CD4-positive, alpha-beta T cell (primary cell): ENCODE data around the gene MDFIC2. TPM values are rescaled to one million over a fixed set of nuclear protein-coding genes. Genes with fewer than 3 reads are reported as not detected.
A peak's percentile ranks its signal among the peaks of the same experiment; 100 is the strongest.

ENCODE experiments used
- ATAC-seq: fragments of 200-7000 bp; cut with Tn5 transposase; one replicate; pipeline ENCODE4 v1.10.0; 2022; ENCODE audit warnings: mild to moderate bottlenecking; ENCODE audit not compliant: poor library complexity
- CTCF ChIA-PET: fragments of 350-600 bp; sonication (Branson Sonifier 250); formaldehyde crosslinking; loops from one replicate; lab custom pipeline; 2021; ENCODE audit warnings: antibody characterized with exemption, inconsistent platforms; lab: Charles Lee
- POLR2A ChIA-PET: fragments of 350-600 bp; sonication (Branson Sonifier 250); formaldehyde crosslinking; loops from one replicate; lab custom pipeline; 2021; ENCODE audit warnings: antibody characterized with exemption, inconsistent platforms; lab: Charles Lee
- DNase-seq, 14 experiments: peaks; one replicate each; pipeline ENCODE4 v3.0.0-alpha.2; 2013 to 2020; ENCODE audit warnings: mixed read lengths in 2 of 14
- H3K27ac ChIP-seq, 2 donors: one replicate each; pipeline versions ENCODE4 v1.5.1 to v1.7.0; 2013; ENCODE audit warnings: low read length in 2 of 2, low read depth in 1 of 2, mild to moderate bottlenecking in 1 of 2
- H3K27me3 ChIP-seq, 2 experiments: 1 replicate in 1 of 2; 2 replicates in 1 of 2; pipeline versions ENCODE4 v1.6.1 to v1.7.0; 2013; ENCODE audit warnings: low read length in 2 of 2, control low read depth in 1 of 2, mild to moderate bottlenecking in 1 of 2, moderate library complexity in 1 of 2; ENCODE audit not compliant: insufficient read depth in 2 of 2, control insufficient read depth in 1 of 2
- H3K36me3 ChIP-seq: one replicate; pipeline ENCODE4 v1.6.1; 2013; ENCODE audit warnings: low read length, control low read depth; ENCODE audit not compliant: insufficient read depth
- H3K4me1 ChIP-seq: one replicate; pipeline ENCODE4 v1.6.1; 2013; ENCODE audit warnings: low read length, control low read depth; ENCODE audit not compliant: insufficient read depth
- H3K4me3 ChIP-seq: one replicate; pipeline ENCODE4 v1.5.1; 2013; ENCODE audit warnings: mild to moderate bottlenecking, low read length, moderate library complexity
- H3K9me3 ChIP-seq, 2 experiments: 1 replicate in 1 of 2; 2 replicates in 1 of 2; pipeline versions ENCODE4 v1.6.1 to v1.7.0; 2013; ENCODE audit warnings: low read length in 2 of 2, mild to moderate bottlenecking in 2 of 2, control low read depth in 1 of 2, moderate library complexity in 1 of 2; ENCODE audit not compliant: control insufficient read depth in 1 of 2, insufficient read depth in 1 of 2
- H3K27ac Mint-ChIP-seq: one replicate; pipeline ENCODE4 v1.8.0; 2020; ENCODE audit warnings: mixed read lengths
- H3K27me3 Mint-ChIP-seq: one replicate; pipeline ENCODE4 v1.8.0; 2021; ENCODE audit warnings: mixed read lengths
- H3K36me3 Mint-ChIP-seq: one replicate; pipeline ENCODE4 v1.8.0; 2021; ENCODE audit warnings: low read depth, mixed read lengths
- H3K4me1 Mint-ChIP-seq: one replicate; pipeline ENCODE4 v1.8.0; 2021; ENCODE audit warnings: low read depth, mixed read lengths
- H3K4me3 Mint-ChIP-seq: one replicate; pipeline ENCODE4 v1.8.0; 2020; ENCODE audit warnings: mild to moderate bottlenecking, mixed read lengths
- H3K9me3 Mint-ChIP-seq: one replicate; pipeline ENCODE4 v1.8.0; 2020; ENCODE audit warnings: mixed read lengths
- CTCF ChIP-seq: fragments of 200-600 bp; IDR thresholded peaks from one replicate; pipeline ENCODE4 v1.8.0; 2022; ENCODE audit warnings: antibody characterized with exemption, mild to moderate bottlenecking
- intact Hi-C, 2 experiments: fragments of 100-400 bp; cut with DNase I in 1 of 2; cut with micrococcal nuclease in 1 of 2; formaldehyde crosslinking; loops; one replicate each; pipeline versions ENCODE4 v1.15.1 to v1.9.0; 2023 to 2025; cut with DNase I, micrococcal nuclease
- total RNA-seq, 174 experiments: library from RNA in 2 of 174; stranded (reverse) in 2 of 174; gene quantifications; one replicate each; pipeline ENCODE4 v1.2.3 and lab custom pipeline; 2021 to 2026

Gene MDFIC2
- total RNA-seq, 2 experiments from 2014 or later: not detected

- Histone ChIP-seq H3K27me3 (no peaks in the 10 kb centered on the region), H3K4me3 (no peak overlapping the region), H3K36me3 (no peaks in the 10 kb centered on the region), H3K9me3 (no peaks in the 10 kb centered on the region), H3K27ac (no peak overlapping the region), H3K4me1 (no peaks in the 10 kb centered on the region)
- CTCF ChIA-PET: no interaction called here
- TF ChIP-seq CTCF: no peak
- H3K9me3 Mint-ChIP-seq: no peaks in the 10 kb centered on the region
- ATAC-seq (no peak), DNase-seq (no peak)
- no peak overlapping the region for H3K27ac Mint-ChIP-seq
- no peaks in the 10 kb centered on the region for H3K4me1 Mint-ChIP-seq
- H3K27me3 Mint-ChIP-seq: peaks cover 10% of the 10 kb centered on the region
- intact Hi-C loops: no loop called here
- POLR2A ChIA-PET: no interaction called here
- H3K36me3 Mint-ChIP-seq: no peaks in the 10 kb centered on the region
- H3K4me3 Mint-ChIP-seq: no peak overlapping the region
Measured at GRCh38 chr3:70309591-70309990, 2.8 kb downstream of the MDFIC2 start.

GRCh38 chr3:70308760-70309159 lies 3.7 kb downstream of the MDFIC2 start:
- ChIA-PET CTCF (no interaction called here), POLR2A (no interaction called here)
- no peak for TF ChIP-seq CTCF
- Mint-ChIP-seq H3K4me1 (no peaks in the 10 kb centered on the region), H3K27me3 (peaks cover 10% of the 10 kb centered on the region), H3K36me3 (no peaks in the 10 kb centered on the region), H3K4me3 (no peak overlapping the region), H3K9me3 (no peaks in the 10 kb centered on the region), H3K27ac (no peak overlapping the region)
- Histone ChIP-seq H3K27ac (no peak overlapping the region), H3K9me3 (no peaks in the 10 kb centered on the region), H3K4me3 (no peak overlapping the region), H3K36me3 (no peaks in the 10 kb centered on the region), H3K27me3 (no peaks in the 10 kb centered on the region), H3K4me1 (no peaks in the 10 kb centered on the region)
- DNase-seq (peak in 1 of 14 experiments; percentile 0), ATAC-seq (no peak)
- intact Hi-C loops: no loop called here

- no peak overlapping the region for H3K27ac Mint-ChIP-seq
- no peaks in the 10 kb centered on the region for H3K4me1 Mint-ChIP-seq
- POLR2A ChIA-PET: no interaction called here
- no peaks in the 10 kb centered on the region for H3K9me3 Mint-ChIP-seq
- H3K36me3 Mint-ChIP-seq: no peaks in the 10 kb centered on the region
- ATAC-seq (no peak), DNase-seq (no peak)
- no peak for TF ChIP-seq CTCF
- Histone ChIP-seq H3K4me3 (no peak overlapping the region), H3K36me3 (no peaks in the 10 kb centered on the region), H3K9me3 (no peaks in the 10 kb centered on the region), H3K27me3 (no peaks in the 10 kb centered on the region), H3K27ac (no peak overlapping the region), H3K4me1 (no peaks in the 10 kb centered on the region)
- H3K27me3 Mint-ChIP-seq: peaks cover 14% of the 10 kb centered on the region
- no peak overlapping the region for H3K4me3 Mint-ChIP-seq
- intact Hi-C loops: no loop called here
- CTCF ChIA-PET: no interaction called here
Measured at GRCh38 chr3:70306736-70307135, 5.7 kb downstream of the MDFIC2 start.
